HG03159 (cell line): Measurements from ENCODE around the gene HOXC13.

Experiments
- ATAC-seq: cut with Tn5 transposase; IDR thresholded peaks from one replicate; pipeline ENCODE4 v1.9.1; 2021; ENCODE audit warnings: mild to moderate bottlenecking, moderate library complexity; ENCODE audit not compliant: unreplicated experiment

The HOXC13 gene

DNA sequence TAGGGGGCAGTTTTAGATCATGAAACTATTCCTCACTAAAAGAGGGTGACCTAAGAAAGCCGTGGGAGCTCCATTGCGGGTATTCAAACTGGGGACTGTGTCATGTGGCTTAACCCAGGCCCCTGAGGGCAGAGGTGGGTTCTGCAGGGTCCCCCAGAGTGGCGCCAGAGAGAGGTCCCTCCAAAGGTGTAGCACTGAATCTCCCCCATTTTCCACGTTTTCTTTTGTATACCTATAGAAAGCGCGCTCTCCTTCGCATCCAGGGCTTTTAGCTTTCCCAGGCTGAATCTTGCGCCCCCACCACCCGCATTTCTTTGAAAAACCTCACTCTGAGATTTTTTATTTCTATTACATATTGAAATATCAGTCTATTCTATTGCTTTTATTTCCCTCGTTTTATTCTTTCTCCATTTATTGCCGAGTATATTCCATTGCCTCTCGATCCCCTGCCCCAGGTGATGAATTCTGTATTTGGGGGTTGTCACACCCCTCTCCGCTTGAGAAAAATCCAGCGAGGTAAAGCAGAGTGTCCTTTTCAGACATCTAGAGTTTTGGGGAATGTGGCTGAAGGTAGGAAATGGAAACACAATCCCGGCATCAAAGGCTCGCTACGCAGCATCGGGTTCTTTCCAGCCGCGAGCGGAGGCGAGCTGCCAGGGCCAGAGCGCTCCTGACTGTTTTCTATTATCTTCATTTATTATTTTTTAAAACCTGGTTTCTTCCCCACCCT is 870 bp upstream of the HOXC13 start:
- no peak for ATAC-seq

DNA sequence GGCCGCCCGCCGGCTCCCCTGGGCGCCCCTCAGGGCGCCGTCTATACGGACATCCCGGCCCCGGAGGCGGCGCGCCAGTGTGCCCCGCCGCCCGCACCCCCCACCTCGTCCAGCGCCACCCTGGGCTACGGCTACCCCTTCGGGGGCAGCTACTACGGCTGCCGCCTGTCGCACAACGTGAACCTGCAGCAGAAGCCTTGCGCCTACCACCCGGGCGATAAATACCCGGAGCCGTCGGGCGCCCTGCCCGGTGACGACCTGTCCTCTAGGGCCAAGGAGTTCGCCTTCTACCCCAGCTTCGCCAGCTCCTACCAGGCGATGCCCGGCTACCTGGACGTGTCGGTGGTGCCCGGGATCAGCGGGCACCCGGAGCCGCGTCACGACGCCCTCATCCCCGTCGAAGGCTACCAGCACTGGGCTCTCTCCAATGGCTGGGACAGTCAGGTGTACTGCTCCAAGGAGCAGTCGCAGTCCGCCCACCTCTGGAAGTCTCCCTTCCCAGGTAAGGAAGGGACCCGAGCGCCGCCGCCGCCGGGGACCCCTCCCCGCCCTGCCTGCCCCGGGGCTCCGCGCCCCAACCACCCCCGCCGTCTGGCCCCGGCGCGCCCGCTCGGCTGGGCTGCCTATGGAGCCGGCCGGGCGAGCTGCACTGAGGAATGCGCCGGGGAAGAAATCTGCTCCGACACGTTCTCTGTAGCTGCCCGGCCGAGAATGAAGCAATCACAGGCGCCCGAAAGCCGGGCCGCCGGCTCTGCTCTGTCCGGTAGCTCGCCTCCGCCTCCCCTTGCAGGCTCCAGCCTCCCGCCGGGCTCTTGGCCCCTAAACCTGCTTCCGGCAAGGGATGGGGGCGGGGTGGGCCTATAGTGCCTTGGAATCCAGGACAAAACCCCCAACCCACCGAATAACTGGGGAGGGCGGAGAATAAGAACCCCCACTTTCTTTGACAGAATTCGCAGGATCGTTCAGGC is 794 bp downstream of the HOXC13 start:
- no peak for ATAC-seq

DNA sequence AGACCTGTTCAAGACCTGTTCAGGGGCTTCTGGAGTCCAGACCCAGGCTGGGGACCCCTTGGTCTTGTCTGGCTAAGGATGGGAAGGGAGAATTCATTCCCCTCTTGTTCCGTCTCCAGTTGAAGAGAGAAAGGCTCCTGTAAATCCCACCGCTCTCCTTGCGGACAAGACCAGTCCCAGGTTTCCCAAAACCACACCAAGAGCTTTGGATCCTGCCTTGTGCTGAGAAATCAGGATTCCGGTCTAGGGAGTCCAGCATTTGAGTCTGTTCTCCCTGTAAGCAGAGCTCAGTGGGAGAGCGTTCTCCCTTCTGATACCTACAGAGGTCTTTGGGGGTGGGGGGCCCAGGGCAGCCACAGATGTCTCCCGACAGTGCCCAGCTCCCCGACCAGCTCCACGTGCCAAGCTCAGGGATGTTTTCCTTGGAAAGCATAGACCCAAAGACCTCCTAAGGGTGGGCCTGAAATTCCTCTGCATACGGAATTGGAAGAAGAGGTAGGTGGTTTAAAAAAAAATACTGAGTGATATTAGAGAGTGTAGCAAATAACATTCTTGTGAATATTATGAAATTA is 1.9 kb downstream of the HOXC13 start:
- ATAC-seq: no peak

DNA sequence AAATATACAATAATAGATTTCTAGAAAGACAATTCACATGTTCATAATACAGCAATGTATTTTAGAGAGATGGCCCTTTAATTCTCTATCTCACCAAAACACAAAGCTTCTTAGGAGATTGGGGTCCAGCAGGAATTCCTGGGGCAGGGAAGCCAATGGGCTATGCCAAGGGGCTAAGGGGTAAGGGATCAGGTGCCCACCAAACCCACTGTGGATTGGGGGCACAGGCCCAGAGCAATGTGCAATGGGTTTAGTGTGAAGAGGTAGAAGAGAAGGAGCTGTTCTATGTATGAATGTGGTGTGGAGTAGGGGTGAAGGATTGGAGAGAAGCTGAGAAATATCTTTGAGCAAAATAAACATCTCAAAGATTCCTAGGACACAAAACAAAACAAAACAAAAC is 2.6 kb downstream of the HOXC13 start:
- no peak for ATAC-seq

DNA sequence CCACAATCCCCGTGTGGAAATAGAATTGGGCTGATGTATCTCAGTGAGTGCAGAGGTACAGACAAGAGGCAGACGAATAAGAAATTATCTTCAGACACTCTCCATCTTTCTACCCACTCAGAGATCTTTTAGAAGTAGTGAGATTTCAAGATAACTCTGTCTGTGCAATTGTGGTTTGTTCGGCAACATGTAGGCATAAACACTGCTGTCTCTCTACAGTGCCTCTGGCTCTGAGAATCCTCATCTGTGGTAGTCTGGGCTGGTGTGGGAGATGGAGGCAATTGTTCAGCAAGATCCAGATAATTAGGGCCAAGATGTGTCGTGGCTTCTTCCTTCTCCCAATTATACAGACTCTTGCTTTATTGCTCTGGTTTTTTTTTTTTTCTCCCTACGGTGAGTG is 3.1 kb downstream of the HOXC13 start:
- ATAC-seq: no peak

DNA sequence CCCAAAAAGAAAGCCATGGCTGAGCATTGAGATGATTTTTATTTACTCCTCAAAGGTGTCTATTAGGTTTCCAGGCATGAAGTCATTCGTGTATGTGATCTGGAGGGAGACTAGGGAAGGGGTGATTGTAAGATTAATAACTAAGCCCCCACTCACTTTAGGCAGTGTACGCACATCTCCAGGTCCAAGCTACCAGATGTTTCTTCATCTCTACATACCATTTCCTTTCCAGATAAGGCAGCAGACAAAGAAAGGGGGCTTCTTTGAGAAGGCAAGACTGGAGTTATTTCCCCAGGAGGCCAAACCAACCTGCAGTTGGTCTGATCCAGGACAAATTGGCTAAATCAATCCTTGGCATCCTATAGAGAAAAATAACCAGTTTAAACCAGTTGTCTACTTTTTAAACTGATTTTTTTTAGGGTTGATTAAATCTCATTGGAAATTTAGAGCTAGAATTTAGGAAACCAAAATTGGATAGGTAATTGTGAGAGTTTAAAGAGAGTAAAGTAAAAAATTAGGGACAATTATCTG is 3.9 kb downstream of the HOXC13 start:
- no peak for ATAC-seq

DNA sequence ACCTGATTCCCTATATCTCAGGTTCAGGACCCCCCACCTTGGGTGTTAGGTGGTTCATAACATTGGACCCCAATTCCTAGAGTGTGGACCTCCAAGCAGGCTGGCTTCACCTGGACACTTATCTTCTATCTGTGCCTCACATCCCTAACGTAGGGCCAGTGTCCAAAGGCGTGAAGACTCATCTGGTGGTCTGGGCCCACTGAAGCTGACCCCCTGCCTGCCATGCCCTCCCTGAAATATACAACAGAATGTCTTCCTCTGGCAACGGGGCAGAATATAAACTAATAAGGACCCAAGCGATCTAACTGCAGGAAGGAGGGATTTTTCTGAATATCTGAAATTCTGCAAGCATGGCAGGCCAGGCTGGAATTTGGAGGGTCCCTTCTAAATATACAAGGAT is 5.6 kb downstream of the HOXC13 start:
- ATAC-seq: no peak

DNA sequence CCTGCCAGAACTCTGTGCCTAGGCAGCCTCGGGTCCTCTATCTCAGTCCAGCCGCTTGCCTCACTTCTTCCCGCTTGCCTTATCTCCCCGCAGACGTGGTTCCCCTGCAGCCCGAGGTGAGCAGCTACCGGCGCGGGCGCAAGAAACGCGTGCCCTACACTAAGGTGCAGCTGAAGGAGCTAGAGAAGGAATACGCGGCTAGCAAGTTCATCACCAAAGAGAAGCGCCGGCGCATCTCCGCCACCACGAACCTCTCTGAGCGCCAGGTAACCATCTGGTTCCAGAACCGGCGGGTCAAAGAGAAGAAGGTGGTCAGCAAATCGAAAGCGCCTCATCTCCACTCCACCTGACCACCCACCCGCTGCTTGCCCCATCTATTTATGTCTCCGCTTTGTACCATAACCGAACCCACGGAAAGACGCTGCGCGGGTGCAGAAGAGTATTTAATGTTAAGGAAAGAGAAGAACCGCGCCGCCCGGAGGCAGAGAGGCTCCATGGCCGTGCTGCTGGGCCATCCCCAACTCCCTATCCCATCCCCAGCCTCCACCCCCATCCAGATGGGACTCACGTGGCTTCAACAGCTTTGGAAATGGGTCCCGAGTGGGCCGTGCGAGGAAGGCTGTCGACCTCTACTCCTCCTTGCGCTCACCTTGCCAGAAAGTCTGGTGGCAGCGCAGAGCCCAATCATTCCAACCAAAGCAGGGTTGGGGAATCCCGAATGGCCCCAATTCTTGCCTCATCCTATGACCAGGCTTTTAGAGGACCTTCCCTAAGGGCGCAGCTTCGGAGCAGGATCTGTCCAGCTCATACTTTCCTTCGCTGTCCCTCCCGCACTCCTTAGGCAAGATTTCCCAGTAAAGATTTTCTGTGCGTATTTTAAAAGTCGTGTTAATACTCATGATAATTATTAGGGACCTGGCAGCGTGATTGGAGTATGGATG is 6.5 kb downstream of the HOXC13 start:
- ATAC-seq: no peak

DNA sequence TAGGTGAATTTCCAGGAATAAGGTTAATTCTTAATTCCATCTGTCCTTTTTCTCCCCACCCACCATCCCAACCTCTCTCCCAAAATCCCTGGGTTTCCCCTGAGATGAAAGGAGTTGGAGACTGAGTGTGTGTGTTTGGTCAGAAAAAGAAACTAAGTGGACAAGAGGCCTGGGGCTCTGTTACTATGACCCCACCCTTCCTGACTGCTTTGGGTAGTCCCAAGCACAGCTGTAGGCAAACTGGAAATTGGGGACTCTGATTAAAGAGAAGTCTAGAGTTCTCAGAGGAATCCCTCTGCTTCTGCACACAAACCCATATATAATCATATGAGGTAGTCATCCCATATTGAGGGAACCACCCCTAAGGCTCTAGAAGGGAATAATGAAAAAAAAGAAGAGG is 9.1 kb downstream of the HOXC13 start:
- ATAC-seq: no peak

DNA sequence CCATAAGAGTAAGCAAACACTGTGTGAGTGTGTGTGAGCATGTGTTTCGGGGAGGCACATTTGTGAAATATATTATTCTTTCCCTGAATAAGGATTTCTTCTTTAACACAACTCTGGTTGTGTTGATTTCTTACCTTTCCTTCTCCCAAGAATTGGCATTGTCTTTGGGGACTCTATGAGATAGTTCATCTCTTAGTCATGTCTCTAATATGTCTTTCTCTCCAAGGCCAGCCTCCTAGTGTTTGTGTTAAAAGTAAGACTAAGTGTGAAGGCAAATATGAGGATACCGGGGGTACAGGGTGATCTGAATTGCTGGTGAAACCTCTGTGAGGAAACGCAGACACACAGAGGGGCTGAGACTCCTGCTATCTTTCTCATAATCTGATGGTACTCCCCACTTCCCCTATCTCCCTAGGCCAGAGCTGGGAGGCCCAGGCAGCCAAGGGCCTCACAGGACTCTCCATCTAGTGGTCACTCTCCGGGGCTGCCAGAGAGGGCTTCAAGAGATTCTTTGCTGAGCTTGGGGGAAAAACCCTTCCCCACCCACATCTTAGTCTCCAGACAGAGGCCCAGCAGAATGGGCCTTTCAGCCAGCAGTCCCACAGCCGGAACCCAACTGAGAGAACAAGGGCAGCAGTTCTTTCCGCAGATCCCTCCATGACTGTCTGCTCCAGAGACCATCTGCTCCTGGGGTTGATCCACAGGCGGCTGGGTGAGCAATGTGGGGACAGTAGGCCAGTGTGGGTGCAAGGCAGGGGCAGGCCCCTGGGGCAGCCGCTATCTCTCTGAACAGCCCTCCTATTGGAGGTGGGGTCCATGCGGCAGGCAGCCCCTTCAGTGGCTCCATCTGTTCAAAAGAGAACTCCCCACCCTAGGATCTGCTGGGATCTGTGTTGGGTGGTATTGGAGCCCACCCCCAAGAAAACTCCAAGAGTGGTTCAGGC is 10.3 kb downstream of the HOXC13 start:
- no peak for ATAC-seq

DNA sequence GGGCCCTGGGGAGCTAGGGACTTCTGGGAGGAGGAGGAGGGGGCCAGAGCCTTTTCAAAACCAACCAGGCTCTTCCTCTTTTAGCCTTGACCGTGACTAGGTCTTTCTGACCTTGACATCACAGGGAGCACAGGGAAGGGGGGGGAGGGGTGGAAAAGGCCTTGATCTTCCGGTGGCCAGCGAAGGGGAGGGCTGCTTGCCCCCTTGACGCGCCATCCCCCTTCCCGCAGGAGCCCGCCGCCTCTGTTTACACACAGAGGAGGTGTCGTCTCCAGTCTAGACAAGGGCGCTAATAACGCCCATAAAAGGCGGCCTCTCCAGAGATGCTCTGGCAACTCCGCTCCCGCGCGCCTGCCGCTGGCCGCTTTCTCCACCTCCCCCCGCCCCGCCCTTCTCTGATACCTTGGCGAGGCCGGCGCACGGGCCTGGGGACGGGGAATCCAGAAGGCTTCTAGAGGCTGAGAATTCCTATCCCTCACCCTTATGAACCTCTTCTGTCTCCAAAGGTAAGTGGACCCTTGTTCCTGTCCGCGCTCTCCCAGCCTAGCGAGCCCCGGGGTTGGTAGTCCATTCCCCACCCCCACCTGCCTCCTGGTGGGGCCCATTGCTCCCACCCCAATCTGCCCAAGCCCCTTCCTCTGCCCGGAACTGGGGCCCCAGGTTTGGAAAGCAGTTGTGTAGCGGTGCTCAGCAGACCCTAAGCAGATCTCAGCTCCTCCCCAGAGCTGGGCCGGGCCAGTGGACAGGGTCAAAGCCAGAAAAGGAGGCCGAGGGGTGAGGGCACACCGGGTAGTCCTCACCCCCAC is 11.2 kb downstream of the HOXC13 start:
- ATAC-seq: no peak

DNA sequence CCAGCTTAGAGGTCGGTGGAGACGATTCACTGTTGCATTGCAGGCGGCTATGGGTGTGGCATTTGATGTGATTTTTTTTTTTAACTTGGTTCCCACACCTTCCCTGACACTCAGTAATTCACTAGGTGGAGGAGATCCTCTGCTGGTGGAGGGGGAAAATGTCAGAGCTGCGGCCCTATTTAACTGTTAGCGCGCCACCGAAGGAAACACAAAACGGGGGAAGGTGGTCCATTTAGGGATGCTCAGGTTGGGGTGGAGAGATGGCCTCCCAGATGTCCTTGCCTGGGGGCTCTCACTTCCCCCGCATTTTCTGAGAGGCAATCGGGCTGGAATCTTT is 11.8 kb downstream of the HOXC13 start:
- no peak for ATAC-seq

DNA sequence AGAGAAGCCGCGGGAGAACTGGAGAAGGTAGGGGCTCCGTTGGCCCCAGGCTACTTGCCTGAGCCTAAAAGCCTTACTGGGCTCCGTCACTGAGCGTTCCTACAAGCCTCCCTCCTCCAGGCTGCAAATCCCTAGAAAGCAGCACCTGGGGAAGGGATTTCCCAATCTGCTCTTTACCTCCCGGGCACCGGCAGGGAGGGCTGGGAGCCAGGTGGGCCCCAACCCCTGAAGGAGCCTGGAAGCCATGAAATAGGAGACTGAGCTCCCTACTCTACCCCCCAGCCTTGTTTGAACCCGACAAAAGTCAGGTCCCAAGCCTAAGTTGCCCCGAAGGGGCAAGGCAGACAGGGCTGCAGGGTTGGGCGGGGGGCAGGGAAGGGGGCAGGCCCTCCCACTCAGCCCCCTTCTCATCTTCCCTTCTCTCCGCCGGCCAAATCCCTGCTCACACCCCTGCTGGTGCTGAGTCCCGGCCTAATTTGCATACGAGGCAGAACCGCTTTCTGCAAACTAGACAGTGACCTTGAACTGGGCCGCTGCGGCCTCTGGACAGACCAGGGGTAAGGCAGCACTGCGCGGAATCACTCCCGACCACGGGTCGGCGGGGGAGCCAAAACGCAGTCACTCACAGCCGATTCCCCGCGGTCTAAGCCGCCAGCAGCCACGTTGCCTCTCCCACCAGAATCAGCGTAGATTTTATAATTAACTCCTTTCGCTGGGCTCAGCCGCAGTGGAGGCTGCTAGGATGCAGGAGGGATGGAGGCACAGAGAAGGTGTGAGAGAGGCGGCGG is 12.4 kb downstream of the HOXC13 start:
- no peak for ATAC-seq

DNA sequence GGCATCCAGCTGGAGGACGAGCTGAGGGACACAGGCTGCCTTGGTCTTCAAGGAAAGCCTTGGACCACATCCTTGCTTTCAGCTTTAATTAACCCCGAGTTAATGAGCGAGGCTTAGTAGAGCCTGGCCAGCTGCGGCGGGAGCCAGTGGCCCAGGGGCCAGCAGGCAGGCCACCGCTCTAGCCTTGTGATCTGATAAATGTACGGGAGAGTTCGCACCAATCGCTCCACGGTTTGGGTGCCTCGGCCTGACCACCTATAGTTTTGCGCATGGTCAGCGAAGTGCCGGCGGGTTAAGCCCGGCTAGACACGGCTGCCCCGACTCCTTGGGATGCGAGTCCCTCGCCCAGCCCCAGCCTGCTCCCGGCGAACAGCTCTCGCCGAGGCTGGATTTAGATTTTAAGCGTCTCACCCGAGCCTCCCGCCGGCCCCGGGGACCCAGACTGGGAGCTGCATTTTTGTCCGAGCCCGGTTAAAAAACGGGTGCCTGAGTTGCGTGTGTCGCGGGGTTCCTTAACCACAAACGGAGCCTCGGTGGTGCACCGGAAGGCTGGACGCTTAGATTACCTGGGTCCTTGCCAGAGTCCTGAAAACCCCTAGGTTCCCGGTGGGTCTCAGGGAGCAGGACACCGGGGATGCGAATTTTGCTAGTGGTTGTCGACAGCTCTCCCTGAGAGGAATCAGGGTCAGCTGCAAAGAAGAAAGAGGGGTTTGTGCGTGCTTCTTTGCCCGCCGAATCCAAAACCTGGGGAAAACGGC is 13.1 kb downstream of the HOXC13 start:
- ATAC-seq: no peak

DNA sequence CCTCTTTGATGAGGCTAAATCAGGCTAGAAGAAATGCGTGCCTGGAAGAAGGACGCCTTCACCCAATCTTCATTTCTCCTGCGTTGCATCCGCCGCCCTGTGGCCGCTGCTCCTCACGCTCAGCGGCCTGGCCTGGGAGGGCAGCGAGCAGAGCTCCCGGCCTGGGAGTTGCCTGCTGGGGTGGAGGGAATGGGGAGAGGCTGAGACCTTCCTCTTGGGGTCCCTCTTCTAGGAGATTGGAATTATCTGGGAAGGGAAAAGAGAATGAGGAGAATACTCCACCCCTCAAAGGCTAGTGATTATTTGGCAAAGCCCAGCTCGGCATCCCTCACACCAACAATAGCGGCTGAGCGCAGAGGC is 13.7 kb downstream of the HOXC13 start:
- ATAC-seq: no peak

DNA sequence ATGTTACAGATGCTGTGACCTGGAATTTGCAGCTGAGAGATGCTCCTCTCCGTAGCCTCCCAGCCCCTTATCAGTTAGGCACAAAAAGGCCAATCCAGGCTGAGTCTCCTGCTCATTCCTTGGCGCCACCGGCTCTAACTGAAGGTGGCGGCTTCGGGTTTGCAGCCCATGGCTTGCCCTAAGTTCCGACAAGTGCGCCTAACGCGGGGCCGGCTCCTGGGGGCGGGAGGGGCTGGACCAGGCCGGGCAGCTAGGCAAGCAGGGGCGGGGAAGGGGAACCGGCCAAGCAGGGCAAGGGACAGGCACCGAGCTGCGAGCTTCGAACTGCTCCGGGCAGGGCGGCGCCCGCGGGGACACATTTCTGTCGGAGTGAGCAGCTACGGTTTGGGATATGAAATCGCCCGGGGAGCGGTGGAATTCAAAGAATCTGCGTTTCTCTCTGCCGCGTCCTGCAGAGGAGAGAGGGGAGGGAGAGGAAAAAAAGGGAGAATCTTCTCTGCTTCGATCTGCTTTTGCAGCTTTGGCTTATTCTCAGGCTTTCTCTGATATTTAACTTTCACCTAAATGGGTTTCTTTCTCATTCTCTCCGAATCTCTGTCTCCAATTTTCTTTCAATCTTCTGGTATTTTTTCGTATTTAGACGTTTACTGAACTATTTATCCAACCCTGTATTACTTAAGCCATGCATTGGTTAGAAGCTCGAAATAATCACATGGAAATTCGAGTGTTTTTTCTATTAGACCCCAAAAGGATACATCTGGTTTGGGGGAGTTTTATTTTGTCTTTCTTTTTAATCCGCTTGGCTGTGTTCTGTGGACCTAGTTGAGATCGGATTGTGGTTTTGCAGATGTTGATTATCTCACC is 14.5 kb downstream of the HOXC13 start:
- ATAC-seq: no peak
